ENCODE data around the gene ABCC12. TPM values are rescaled to one million over a fixed set of nuclear protein-coding genes. Genes with fewer than 3 reads are reported as not detected.

Gene ABCC12
- total RNA-seq, 1 donor from 2014 or later: not detected

GRCh38 chr16:48132696-48133095 is 23.1 kb downstream of the ABCC12 start:
- no peak for DNase-seq (ENCODE audit: low read depth)

- DNase-seq (ENCODE audit: low read depth): no peak
These were observed 24.4 kb downstream of the ABCC12 start for GRCh38 chr16:48131201-48131935.

- DNase-seq (ENCODE audit: low read depth): no peak
These were observed 25.9 kb downstream of the ABCC12 start for GRCh38 chr16:48129926-48130325.

- DNase-seq (ENCODE audit: low read depth): no peak
These were observed 27.0 kb downstream of the ABCC12 start for GRCh38 chr16:48128769-48129168.

- peak; percentile 98 for DNase-seq (ENCODE audit: low read depth)
These were observed 28.8 kb downstream of the ABCC12 start for GRCh38 chr16:48126801-48127644.

GRCh38 chr16:48125888-48126287 is 29.9 kb downstream of the ABCC12 start:
- DNase-seq (ENCODE audit: low read depth): peak; percentile 43

GRCh38 chr16:48124266-48124665 is 31.5 kb downstream of the ABCC12 start:
- peak; percentile 95 for DNase-seq (ENCODE audit: low read depth)

GRCh38 chr16:48123104-48123788 is 32.5 kb downstream of the ABCC12 start:
- DNase-seq (ENCODE audit: low read depth): peak; percentile 99

GRCh38 chr16:48121276-48121675 is 34.5 kb downstream of the ABCC12 start:
- DNase-seq (ENCODE audit: low read depth): no peak

GRCh38 chr16:48118841-48119240 is 37.0 kb downstream of the ABCC12 start:
- no peak for DNase-seq (ENCODE audit: low read depth)

- DNase-seq (ENCODE audit: low read depth): no peak
These were observed 38.3 kb downstream of the ABCC12 start for GRCh38 chr16:48117217-48118105.

- no peak for DNase-seq (ENCODE audit: low read depth)
These were observed 40.5 kb downstream of the ABCC12 start for GRCh38 chr16:48115299-48115698.

- no peak for DNase-seq (ENCODE audit: low read depth)
These were observed 41.4 kb downstream of the ABCC12 start for GRCh38 chr16:48114410-48114809.

GRCh38 chr16:48113471-48113870 is 42.3 kb downstream of the ABCC12 start:
- DNase-seq (ENCODE audit: low read depth): no peak

- DNase-seq (ENCODE audit: low read depth): no peak
These were observed 42.8 kb downstream of the ABCC12 start for GRCh38 chr16:48113001-48113400.

- DNase-seq (ENCODE audit: low read depth): no peak
These were observed 43.2 kb downstream of the ABCC12 start for GRCh38 chr16:48112600-48112999.

GRCh38 chr16:48110982-48111381 is 44.8 kb downstream of the ABCC12 start:
- no peak for DNase-seq (ENCODE audit: low read depth)

GRCh38 chr16:48110000-48110399 is 45.8 kb downstream of the ABCC12 start:
- DNase-seq (ENCODE audit: low read depth): no peak

GRCh38 chr16:48109475-48109874 is 46.3 kb downstream of the ABCC12 start:
- DNase-seq (ENCODE audit: low read depth): no peak

GRCh38 chr16:48106446-48106845 is 49.3 kb downstream of the ABCC12 start:
- no peak for DNase-seq (ENCODE audit: low read depth)
